ENCODE measurements around the gene THSD7A. TPM values are rescaled to one million over a fixed set of nuclear protein-coding genes. Genes with fewer than 3 reads are reported as not detected.

THSD7A gene
- total and polyA plus RNA-seq, 2 of the 8 experiments (the other 6 are each of a cell fraction or from before 2014, with no cell fraction given) = 0.44 to 1.2 TPM

- no peak overlapping the region for H2BK5ac ChIP-seq (ENCODE audit: low read depth, low read length)
- no peak overlapping the region for H4K8ac ChIP-seq (ENCODE audit: extremely low read depth, insufficient read depth, low read length)
- no peak overlapping the region for H2BK20ac ChIP-seq (ENCODE audit: low read length)
- H3K23ac ChIP-seq (ENCODE audit: insufficient read length) = no peak overlapping the region
- H3K4ac ChIP-seq (replicated peaks; ENCODE audit: insufficient read length, low read depth, low read length) = no peak overlapping the region
- ChIA-PET POLR2A (ENCODE audit: partially characterized antibody) (no interaction called here), CTCF (ENCODE audit: partially characterized antibody) (no interaction called here)
- no peak overlapping the region for H2AFZ ChIP-seq (ENCODE audit: low read length)
- H3K36me3 ChIP-seq (ENCODE audit: control insufficient read depth in 2 of 4, insufficient read depth in 4 of 4, low read length in 3 of 4) = no peaks in the 10 kb centered on the region
- DNase-seq (ENCODE audit: low read depth in 1 of 2, low spot score in 2 of 2) (no peak), FAIRE-seq (no peak)
- no peak overlapping the region for H4K5ac ChIP-seq (ENCODE audit: insufficient read length, low read depth, low read length)
- no peak overlapping the region for H3K14ac ChIP-seq (ENCODE audit: insufficient read length)
- H3K4me3 ChIP-seq (ENCODE audit: extremely low read depth in 1 of 4, insufficient read depth in 2 of 4, low read depth in 3 of 4, low read length in 4 of 4) = no peak overlapping the region
- H2BK15ac ChIP-seq (ENCODE audit: low read length) = no peak overlapping the region
- H4K91ac ChIP-seq (replicated peaks; ENCODE audit: insufficient read length, low read length) = no peak overlapping the region
- H4K20me1 ChIP-seq (replicated peaks in 1 of 2; ENCODE audit: control insufficient read depth in 1 of 2, insufficient read depth in 2 of 2, low read length in 2 of 2) = no peaks in the 10 kb centered on the region
- no peak overlapping the region for H2BK12ac ChIP-seq (ENCODE audit: low read depth, low read length)
- H2BK120ac ChIP-seq (replicated peaks; ENCODE audit: low read depth, low read length) = no peak overlapping the region
- no peaks in the 10 kb centered on the region for H3K9me3 ChIP-seq (ENCODE audit: insufficient read depth in 2 of 2, low read depth in 1 of 2, low read length in 1 of 2)
- TF ChIP-seq MAFK (IDR thresholded peaks at IDR 0.05; ENCODE audit: low read depth, low read length) (no peak), POLR2A (IDR thresholded peaks at IDR 0.05; ENCODE audit: control extremely low read depth in 1 of 2, low read depth in 2 of 2, low read length in 2 of 2) (no peak), RBBP5 (IDR thresholded peaks at IDR 0.05; ENCODE audit: borderline replicate concordance, low read depth, low read length) (no peak), GABPA (IDR thresholded peaks at IDR 0.05; ENCODE audit: borderline replicate concordance, insufficient read depth, low read length) (no peak), FOSL1 (IDR thresholded peaks at IDR 0.05; ENCODE audit: insufficient read depth, low read depth, low read length) (no peak)
- H3K56ac ChIP-seq (replicated peaks; ENCODE audit: insufficient read length, low read depth, low read length) = no peak overlapping the region
- H3K23me2 ChIP-seq (ENCODE audit: low read depth, low read length) = no peaks in the 10 kb centered on the region; the same call in 1 of the 2 replicates
- H3K4me1 ChIP-seq (replicated peaks in 1 of 4; ENCODE audit: control insufficient read depth in 3 of 4, insufficient read depth in 4 of 4, low read length in 3 of 4) = no peaks in the 10 kb centered on the region
- H3K79me1 ChIP-seq (ENCODE audit: low read depth, low read length) = no peaks in the 10 kb centered on the region
- H3K18ac ChIP-seq (ENCODE audit: extremely low read depth, low read length) = no peak overlapping the region
- no peaks in the 10 kb centered on the region for H3K79me2 ChIP-seq (ENCODE audit: control insufficient read depth in 1 of 2, insufficient read depth in 2 of 2, low read length in 2 of 2)
- 78 to 100% methylated on average over 2 to 4 of the region's 4 CpGs for WGBS, 2 experiments (ENCODE audit: extremely low coverage in 1 of 2, insufficient coverage in 1 of 2, insufficient read length in 1 of 2, insufficient replicate concordance in 2 of 2, low coverage in 1 of 2, low lambda C conversion rate in 2 of 2, missing lambda C conversion rate in 1 of 2)
- no peaks in the 10 kb centered on the region for H3K27me3 ChIP-seq (replicated peaks in 1 of 4; ENCODE audit: control insufficient read depth in 3 of 4, extremely low read depth in 1 of 4, insufficient read depth in 3 of 4, low read length in 3 of 4)
- H3K9ac ChIP-seq (replicated peaks in 1 of 4; ENCODE audit: extremely low read depth in 1 of 4, low read depth in 3 of 4, low read length in 3 of 4) = no peak overlapping the region
- H3K4me2 ChIP-seq (ENCODE audit: insufficient read depth in 1 of 2, low read depth in 2 of 2, low read length in 2 of 2) = no peak overlapping the region
- no peak overlapping the region for H3K27ac ChIP-seq (ENCODE audit: low read depth, low read length)
- no peak overlapping the region for H2AK5ac ChIP-seq (ENCODE audit: low read depth, low read length)
Measured at GRCh38 chr7:11589251-11589650, 242.7 kb downstream of the THSD7A start.

Data from H1 (cell line).